ENCODE measurements around the gene MMRN2. TPM values are rescaled to one million over a fixed set of nuclear protein-coding genes. Genes with fewer than 3 reads are reported as not detected.

Gene MMRN2
- polyA plus RNA-seq, 2 of the 4 experiments (the other 2 are of a cell fraction) = 0.35 to 1.1 TPM

- POLR2A ChIA-PET = no interaction called here
- ATAC-seq = no peak
- CTCF ChIA-PET = interaction anchor here (0.6 to 4.3 kb wide), 4 partner anchors 10 to 277 kb away, joined by 3 to 24 read pairs (median 12); partner anchors contain the start of genes ADIRF and SNCG
These were observed 13.4 kb downstream of the MMRN2 start for GRCh38 chr10:86944031-86944419.

GRCh38 chr10:86943316-86944030, 13.9 kb downstream of the MMRN2 start:
- no peak overlapping the region for H3K4me3 ChIP-seq
- WGBS (ENCODE audit: missing lambda C conversion rate) = 88% methylated on average over 28 of the region's 30 CpGs
- DNase-seq (ENCODE audit: low read depth in 1 of 2, low spot score in 1 of 2) = no peak
- no peak for FAIRE-seq
- H3K27ac ChIP-seq = no peak overlapping the region
- ChIA-PET POLR2A (no interaction called here), CTCF (interaction anchor here (0.6 to 4.3 kb wide), 6 partner anchors 11 to 276 kb away, joined by 3 to 24 read pairs (median 4); partner anchors contain the start of genes ADIRF and SNCG)
- ATAC-seq = no peak
- 0 out of 3 replicates have a peak, but pooled peaks cover 4% of the 10 kb centered on the region for H3K4me1 ChIP-seq
- H3K4me2 ChIP-seq = no peak overlapping the region
- no peaks in the 10 kb centered on the region for H3K9me3 ChIP-seq
- TF ChIP-seq POLR2A (IDR thresholded peaks at IDR 0.05; ENCODE audit: low read length) = no peak
- no peak for TF ChIP-seq CHD4 (IDR thresholded peaks at IDR 0.05; ENCODE audit: borderline replicate concordance)
- TF ChIP-seq TP53 (CRISPR knock-in tag; IDR thresholded peaks at IDR 0.05) = no peak
- TF ChIP-seq RAD21 (conservative IDR thresholded peaks at IDR 0.05 in 1 of 2, IDR thresholded peaks at IDR 0.05 in 1 of 2) = no peak
- TF ChIP-seq ZC3H11A (IDR thresholded peaks at IDR 0.05) = no peak
- no peak for TF ChIP-seq SREBF2 (IDR thresholded peaks at IDR 0.05)
- TF ChIP-seq FOXS1 (CRISPR knock-in tag; IDR thresholded peaks at IDR 0.05) = no peak
- TF ChIP-seq ZSCAN20 (CRISPR knock-in tag; IDR thresholded peaks at IDR 0.05) = no peak
- TF ChIP-seq, protein P1, sequence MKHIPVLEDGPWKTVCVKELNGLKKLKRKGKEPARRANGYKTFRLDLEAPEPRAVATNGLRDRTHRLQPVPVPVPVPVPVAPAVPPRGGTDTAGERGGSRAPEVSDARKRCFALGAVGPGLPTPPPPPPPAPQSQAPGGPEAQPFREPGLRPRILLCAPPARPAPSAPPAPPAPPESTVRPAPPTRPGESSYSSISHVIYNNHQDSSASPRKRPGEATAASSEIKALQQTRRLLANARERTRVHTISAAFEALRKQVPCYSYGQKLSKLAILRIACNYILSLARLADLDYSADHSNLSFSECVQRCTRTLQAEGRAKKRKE (CRISPR knock-in tag; IDR thresholded peaks at IDR 0.05; ENCODE audit: low read depth) = no peak
- no peak for TF ChIP-seq ZNF302 (CRISPR knock-in tag; IDR thresholded peaks at IDR 0.05)
- no peak for TF ChIP-seq EP300 (IDR thresholded peaks at IDR 0.05)
- TF ChIP-seq, protein P2, sequence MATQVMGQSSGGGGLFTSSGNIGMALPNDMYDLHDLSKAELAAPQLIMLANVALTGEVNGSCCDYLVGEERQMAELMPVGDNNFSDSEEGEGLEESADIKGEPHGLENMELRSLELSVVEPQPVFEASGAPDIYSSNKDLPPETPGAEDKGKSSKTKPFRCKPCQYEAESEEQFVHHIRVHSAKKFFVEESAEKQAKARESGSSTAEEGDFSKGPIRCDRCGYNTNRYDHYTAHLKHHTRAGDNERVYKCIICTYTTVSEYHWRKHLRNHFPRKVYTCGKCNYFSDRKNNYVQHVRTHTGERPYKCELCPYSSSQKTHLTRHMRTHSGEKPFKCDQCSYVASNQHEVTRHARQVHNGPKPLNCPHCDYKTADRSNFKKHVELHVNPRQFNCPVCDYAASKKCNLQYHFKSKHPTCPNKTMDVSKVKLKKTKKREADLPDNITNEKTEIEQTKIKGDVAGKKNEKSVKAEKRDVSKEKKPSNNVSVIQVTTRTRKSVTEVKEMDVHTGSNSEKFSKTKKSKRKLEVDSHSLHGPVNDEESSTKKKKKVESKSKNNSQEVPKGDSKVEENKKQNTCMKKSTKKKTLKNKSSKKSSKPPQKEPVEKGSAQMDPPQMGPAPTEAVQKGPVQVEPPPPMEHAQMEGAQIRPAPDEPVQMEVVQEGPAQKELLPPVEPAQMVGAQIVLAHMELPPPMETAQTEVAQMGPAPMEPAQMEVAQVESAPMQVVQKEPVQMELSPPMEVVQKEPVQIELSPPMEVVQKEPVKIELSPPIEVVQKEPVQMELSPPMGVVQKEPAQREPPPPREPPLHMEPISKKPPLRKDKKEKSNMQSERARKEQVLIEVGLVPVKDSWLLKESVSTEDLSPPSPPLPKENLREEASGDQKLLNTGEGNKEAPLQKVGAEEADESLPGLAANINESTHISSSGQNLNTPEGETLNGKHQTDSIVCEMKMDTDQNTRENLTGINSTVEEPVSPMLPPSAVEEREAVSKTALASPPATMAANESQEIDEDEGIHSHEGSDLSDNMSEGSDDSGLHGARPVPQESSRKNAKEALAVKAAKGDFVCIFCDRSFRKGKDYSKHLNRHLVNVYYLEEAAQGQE (IDR thresholded peaks at IDR 0.05) = no peak
- no peak for TF ChIP-seq JUNB (IDR thresholded peaks at IDR 0.05)
- no peak for TF ChIP-seq HOXB5 (CRISPR knock-in tag; IDR thresholded peaks at IDR 0.05)

More at GRCh38 chr10:86944031-86944419, 13.4 kb downstream of the MMRN2 start:
- DNase-seq (ENCODE audit: low read depth in 1 of 2, low spot score in 1 of 2) = no peak
- 0 out of 3 replicates have a peak, but pooled peaks cover 4% of the 10 kb centered on the region for H3K4me1 ChIP-seq
- TF ChIP-seq CHD4 (IDR thresholded peaks at IDR 0.05; ENCODE audit: borderline replicate concordance) = no peak
- no peak for TF ChIP-seq JUN (IDR thresholded peaks at IDR 0.05)
- no peak for TF ChIP-seq CHD2 (IDR thresholded peaks at IDR 0.05; ENCODE audit: low read length, partially characterized antibody)
- TF ChIP-seq ZNF302 (CRISPR knock-in tag; IDR thresholded peaks at IDR 0.05) = no peak
- no peak for TF ChIP-seq EP300 (IDR thresholded peaks at IDR 0.05)
- TF ChIP-seq, protein P3, sequence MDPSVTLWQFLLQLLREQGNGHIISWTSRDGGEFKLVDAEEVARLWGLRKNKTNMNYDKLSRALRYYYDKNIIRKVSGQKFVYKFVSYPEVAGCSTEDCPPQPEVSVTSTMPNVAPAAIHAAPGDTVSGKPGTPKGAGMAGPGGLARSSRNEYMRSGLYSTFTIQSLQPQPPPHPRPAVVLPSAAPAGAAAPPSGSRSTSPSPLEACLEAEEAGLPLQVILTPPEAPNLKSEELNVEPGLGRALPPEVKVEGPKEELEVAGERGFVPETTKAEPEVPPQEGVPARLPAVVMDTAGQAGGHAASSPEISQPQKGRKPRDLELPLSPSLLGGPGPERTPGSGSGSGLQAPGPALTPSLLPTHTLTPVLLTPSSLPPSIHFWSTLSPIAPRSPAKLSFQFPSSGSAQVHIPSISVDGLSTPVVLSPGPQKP (IDR thresholded peaks at IDR 0.05; ENCODE audit: low read depth, low read length) = no peak
- TF ChIP-seq MAX (IDR thresholded peaks at IDR 0.05) = no peak
- no peak for TF ChIP-seq NPAS2 (CRISPR knock-in tag; IDR thresholded peaks at IDR 0.05; ENCODE audit: borderline replicate concordance)
- TF ChIP-seq ZC3H11A (IDR thresholded peaks at IDR 0.05) = no peak
- no peak for TF ChIP-seq KDM1A (IDR thresholded peaks at IDR 0.05; ENCODE audit: low read depth)
- TF ChIP-seq JUNB (IDR thresholded peaks at IDR 0.05) = no peak
- TF ChIP-seq KDM5A (IDR thresholded peaks at IDR 0.05) = no peak
- no peak for TF ChIP-seq BHLHE40 (IDR thresholded peaks at IDR 0.05; ENCODE audit: low read depth, low read length)
- TF ChIP-seq PHF8 (IDR thresholded peaks at IDR 0.05; ENCODE audit: borderline replicate concordance, low read depth) = no peak
- TF ChIP-seq ESRRA (IDR thresholded peaks at IDR 0.05; ENCODE audit: borderline replicate concordance, low read length) = no peak
- TF ChIP-seq NFE2L2 (conservative IDR thresholded peaks at IDR 0.05; ENCODE audit: low read length) = no peak
- TF ChIP-seq TP53 (CRISPR knock-in tag; IDR thresholded peaks at IDR 0.05) = no peak
- no peak for TF ChIP-seq HOXB5 (CRISPR knock-in tag; IDR thresholded peaks at IDR 0.05)
- no peak for TF ChIP-seq MYC (IDR thresholded peaks at IDR 0.05; ENCODE audit: borderline replicate concordance, low read length)
- no peak for TF ChIP-seq FOSB (CRISPR knock-in tag; IDR thresholded peaks at IDR 0.05)
- H3K4me3 ChIP-seq = no peak overlapping the region
- FAIRE-seq = no peak
- no peaks in the 10 kb centered on the region for H3K9me3 ChIP-seq
- WGBS (ENCODE audit: missing lambda C conversion rate) = 68% methylated on average over 4 of the region's 4 CpGs
- no peak overlapping the region for H3K27ac ChIP-seq
- H3K4me2 ChIP-seq = no peak overlapping the region
